HG02759 (cell line): ENCODE results near the gene SDC4.
A peak's percentile ranks its signal among the peaks of the same experiment; 100 is the strongest.
"Not testable (repeated sequence)": the region's sequence is repeated elsewhere in the genome, so short reads cannot be mapped to it uniquely, and the experiment has no call there.

Experiments
- ATAC-seq: cut with Tn5 transposase; IDR thresholded peaks from one replicate; pipeline ENCODE4 v1.9.1; 2021; ENCODE audit warnings: mild to moderate bottlenecking, moderate library complexity; ENCODE audit not compliant: unreplicated experiment

SDC4 gene

GRCh38 chr20:45365444-45365970 is 17.3 kb upstream of the SDC4 start:
- no peak for ATAC-seq

DNA sequence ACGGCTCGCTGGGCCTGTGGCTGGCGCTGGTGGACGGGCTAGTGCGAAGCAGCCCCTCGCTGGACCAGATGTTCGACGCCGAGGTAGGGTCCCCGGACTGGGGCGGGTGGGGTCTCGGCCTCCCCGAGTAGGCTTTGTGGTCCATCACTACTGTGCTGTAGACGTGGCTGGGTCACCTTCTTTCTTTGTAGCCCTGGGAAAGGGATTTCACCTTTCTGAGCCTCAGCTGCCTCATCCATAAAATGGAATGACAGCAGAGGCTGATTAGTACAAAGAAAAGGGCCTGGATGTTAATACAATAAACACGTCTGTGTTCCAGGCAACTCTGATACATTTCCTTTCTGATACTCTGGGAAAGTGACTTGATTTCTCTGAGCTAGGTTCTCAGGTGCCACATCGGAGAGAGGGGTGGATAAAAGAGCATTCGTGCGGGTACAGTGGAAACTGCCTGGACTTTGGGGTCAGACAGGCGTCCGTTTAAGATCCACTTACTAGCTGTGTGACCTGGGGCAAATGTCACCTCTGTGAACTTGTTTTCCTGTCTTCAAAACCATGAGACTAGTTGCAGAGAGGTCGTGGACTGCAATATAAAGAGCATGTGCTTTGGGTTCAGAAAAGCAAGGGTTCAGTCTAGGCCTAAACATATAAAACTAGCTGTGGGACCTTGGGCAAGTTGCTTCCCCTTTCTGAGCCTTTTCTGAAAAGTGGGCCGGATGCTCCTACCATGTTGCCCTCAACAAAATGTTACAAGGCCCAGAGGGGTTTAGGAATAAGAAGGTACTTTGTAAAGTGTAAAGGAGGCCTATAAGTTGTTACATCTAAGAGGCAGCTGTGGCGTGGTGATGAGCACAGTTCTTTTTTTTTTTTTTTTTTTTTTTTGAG is 15.6 kb upstream of the SDC4 start:
- ATAC-seq = no peak

- peak; percentile 81 for ATAC-seq
Measured at GRCh38 chr20:45362804-45363610, 14.8 kb upstream of the SDC4 start, which contains the start of gene SYS1. TSS of gene SYS1 (plus strand) at chr20:45363156. CDS start at chr20:45363532, 376 bp downstream.

GRCh38 chr20:45361793-45362192 is 13.6 kb upstream of the SDC4 start:
- ATAC-seq = no peak

DNA sequence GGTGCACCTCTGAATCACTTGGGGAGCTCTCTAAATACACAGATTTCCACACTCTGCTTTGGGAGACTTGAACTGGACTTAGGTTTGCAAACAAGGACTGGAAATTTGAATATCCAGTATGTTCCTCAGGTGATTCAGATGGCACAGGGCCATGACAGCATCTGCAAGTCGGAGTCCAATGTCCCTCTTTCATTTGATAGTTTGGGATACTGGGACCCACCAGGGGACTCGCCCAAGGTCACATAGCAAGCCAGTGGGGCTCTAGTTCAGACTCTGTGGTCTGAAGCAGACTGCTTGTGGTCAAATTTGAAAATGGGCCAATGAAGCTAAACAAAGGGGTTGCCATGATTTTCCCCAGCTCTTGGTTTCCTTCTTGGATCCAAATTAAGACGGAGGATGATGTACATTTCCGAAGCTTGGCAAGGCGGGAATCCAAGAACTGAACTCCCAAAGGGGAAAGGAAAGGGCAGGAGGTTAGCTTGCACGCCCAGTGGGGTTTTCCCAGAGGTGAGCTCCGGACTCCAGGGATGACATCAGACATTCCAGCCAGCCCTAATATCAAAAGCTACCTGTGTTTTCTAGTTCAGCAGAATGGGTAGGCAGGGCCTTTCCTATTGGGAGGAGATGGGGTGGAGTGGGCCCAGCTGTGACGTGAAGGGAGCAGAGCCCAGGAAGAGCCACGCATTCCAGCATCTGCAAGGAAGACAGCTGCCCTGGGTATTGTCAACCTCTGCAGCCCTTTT is 11.4 kb upstream of the SDC4 start:
- no peak for ATAC-seq

DNA sequence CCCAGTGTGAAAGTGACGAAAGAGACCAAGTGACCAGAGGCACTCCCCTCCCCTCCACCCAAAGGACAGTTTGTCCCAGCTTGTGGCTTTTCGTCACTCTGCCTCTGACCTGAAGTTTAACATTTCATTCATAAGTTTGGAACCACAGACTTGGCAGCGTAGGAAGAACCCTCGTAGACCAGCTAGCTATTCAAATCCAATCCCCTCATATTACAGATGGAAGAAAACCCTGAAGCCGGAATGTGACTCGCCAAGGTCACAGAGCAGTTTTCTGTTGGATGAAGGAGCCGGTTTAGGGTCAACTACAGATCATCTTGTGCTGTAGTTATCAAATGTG is 10.8 kb upstream of the SDC4 start:
- no peak for ATAC-seq

DNA sequence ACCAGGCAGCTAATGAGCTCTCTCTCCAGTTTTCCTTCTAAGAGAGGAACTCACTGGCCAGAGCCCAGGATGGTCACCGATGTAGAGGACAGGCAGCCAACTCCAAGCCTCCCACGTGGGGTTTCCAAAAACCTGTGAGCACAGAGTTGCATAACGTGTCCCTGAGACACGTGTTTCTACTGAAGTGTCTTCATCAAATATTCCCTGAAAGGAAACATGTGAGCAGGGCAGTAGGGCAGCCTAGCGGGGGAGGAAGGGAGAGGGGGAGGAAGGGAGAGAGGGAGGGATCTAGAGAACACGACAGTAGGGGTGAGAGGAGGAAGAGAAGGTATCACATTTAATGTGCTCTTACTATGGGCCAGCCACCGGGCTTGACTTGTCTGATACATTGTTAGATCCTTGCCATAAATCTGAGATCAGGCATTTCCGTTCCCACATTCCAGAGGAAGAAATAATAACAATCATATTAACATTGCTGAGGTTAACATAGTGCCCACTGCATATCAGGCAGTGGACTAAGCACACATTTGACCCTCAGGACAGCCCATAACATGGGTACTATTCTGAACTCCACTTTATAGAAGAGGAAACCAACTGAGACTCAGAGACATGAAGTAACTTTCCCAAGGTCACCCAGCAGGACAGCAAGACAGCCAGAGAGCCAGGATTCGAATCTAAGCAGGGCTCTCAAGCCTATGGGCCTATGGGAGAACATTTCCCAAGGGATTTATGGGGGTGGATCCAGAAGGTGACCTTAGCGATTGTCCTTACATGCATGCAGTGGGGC is 10.3 kb upstream of the SDC4 start:
- ATAC-seq = no peak

- no peak for ATAC-seq
Measured at GRCh38 chr20:45355209-45356084, 7.2 kb upstream of the SDC4 start.

GRCh38 chr20:45354423-45355208 is 6.4 kb upstream of the SDC4 start:
- no peak for ATAC-seq

- ATAC-seq = no peak
Measured at GRCh38 chr20:45353746-45354145, 5.5 kb upstream of the SDC4 start.

GRCh38 chr20:45352729-45353128 is 4.5 kb upstream of the SDC4 start:
- no peak for ATAC-seq

DNA sequence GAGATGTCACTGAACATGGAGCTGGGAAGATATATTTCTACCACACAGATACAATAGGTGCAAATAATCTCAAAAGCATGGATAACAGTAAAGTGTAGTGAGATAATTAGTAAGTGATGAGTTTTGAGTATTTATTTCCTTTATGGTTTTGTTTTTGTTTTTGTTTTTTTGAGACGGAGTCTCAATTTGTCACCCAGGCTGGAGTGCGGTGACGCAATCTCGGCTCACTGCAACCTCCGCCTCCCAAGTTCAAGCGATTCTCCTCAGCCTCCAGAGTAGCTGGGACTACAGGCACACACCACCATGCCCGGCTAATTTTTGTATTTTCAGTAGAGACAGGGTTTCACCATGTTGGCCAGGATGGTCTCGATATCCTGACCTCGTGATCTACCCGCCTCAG is 2.6 kb upstream of the SDC4 start:
- ATAC-seq = not testable (repeated sequence)

- no peak for ATAC-seq
Measured at GRCh38 chr20:45350217-45350616, 2.0 kb upstream of the SDC4 start.

DNA sequence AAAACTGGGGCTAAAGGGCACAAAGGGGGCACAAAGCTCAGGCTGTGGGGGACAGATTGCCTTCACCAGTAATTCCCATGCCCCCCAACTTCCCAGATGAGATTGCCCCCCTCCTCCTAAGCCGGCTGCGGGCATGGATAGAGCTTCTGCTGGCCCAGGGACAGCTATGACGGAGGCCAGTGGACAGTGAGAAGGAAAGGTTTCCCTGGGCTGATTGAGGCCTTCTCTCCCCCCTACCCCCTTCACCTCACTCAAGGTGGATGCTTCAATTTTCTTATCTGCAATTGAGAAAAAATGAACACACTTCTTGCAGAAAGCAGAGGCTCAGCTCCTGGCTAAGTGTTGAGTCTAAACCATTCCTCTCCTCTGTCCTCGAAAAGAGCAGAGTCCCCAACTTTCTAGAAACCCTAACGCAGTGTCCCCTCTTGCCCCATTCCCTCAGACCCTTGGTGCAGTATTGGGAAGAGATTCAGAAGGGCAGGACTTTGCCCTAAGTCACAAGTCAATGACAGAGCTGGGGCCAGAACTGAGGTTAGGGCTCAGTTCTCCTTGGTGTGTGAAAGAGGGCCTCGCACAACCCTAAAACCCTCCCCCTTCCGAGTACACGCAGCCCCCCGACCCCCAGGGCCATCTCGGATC is 808 bp downstream of the SDC4 start:
- no peak for ATAC-seq

DNA sequence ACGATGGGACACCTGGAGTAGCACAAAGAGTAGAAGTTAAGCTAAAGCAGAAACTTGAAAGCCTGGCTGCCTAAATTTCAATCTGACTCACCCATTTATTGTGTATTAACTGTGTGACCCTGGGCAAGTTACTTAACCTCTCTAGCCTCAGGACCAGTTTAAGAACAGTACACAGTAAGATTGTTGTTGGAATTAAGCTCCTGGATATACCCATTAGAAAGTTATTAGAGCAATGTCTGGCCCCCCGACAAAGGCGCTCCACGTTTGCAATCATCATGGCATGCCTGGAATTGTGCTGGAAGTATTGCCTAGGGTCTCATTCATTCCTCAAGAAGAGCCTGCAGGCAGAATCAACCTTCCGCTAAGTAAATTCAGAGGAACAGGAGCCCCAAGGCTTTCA is 1.4 kb downstream of the SDC4 start:
- no peak for ATAC-seq

- no peak for ATAC-seq
Measured at GRCh38 chr20:45346291-45346718, 1.9 kb downstream of the SDC4 start.

GRCh38 chr20:45345104-45345936 is 2.9 kb downstream of the SDC4 start:
- ATAC-seq = no peak
